CD4-positive, CD25-positive, alpha-beta regulatory T cell (primary cell): ENCODE data around the gene CDO1. TPM values are rescaled to one million over a fixed set of nuclear protein-coding genes. Genes with fewer than 3 reads are reported as not detected.
A peak's percentile ranks its signal among the peaks of the same experiment; 100 is the strongest.

Experiments used
- ATAC-seq, 2 donors: fragments of 150-1000 bp; cut with Tn5 transposase; one replicate each; pipeline ENCODE4 v1.10.0; 2021; ENCODE audit warnings: low read depth in 2 of 2, moderate number of reproducible peaks in 2 of 2, moderate library complexity in 1 of 2
- DNase-seq, 3 donors: peaks; one replicate each; pipeline versions ENCODE4 v3.0.0 to v3.0.0-alpha.2; 2012 to 2022; ENCODE audit warnings: mixed read lengths in 1 of 3
- H3K27ac ChIP-seq: one replicate; pipeline ENCODE4 v1.7.0; 2013; ENCODE audit warnings: mild to moderate bottlenecking, low read length; ENCODE audit not compliant: insufficient read depth, poor library complexity, severe bottlenecking
- H3K27me3 ChIP-seq: one replicate; pipeline ENCODE4 v1.7.0; 2013; ENCODE audit warnings: low read length; ENCODE audit not compliant: control insufficient read depth, insufficient read depth
- H3K36me3 ChIP-seq: one replicate; pipeline ENCODE4 v1.7.0; 2013; ENCODE audit warnings: mild to moderate bottlenecking, low read length, moderate library complexity; ENCODE audit not compliant: control insufficient read depth, insufficient read depth
- H3K4me1 ChIP-seq: 2 replicates; pipeline ENCODE4 v1.7.0; 2013; ENCODE audit warnings: mild to moderate bottlenecking, low read length; ENCODE audit not compliant: insufficient read depth, control insufficient read depth, poor library complexity, severe bottlenecking
- H3K4me3 ChIP-seq: one replicate; pipeline ENCODE4 v1.7.0; 2013; ENCODE audit warnings: low read depth, mild to moderate bottlenecking, low read length, moderate library complexity
- H3K9me3 ChIP-seq, 2 experiments: 1 replicate in 1 of 2; 2 replicates in 1 of 2; pipeline ENCODE4 v1.7.0; 2013; ENCODE audit warnings: low read length in 2 of 2, mild to moderate bottlenecking in 1 of 2, moderate library complexity in 1 of 2; ENCODE audit not compliant: control insufficient read depth in 2 of 2
- H3K27ac Mint-ChIP-seq, 3 donors: one replicate each; pipeline ENCODE4 v1.8.0; 2020 to 2022; ENCODE audit warnings: mild to moderate bottlenecking in 3 of 3, mixed read lengths in 3 of 3, moderate library complexity in 2 of 3
- H3K27me3 Mint-ChIP-seq: one replicate; pipeline ENCODE4 v1.8.0; 2022; ENCODE audit warnings: mild to moderate bottlenecking, mixed read lengths
- H3K36me3 Mint-ChIP-seq: one replicate; pipeline ENCODE4 v1.8.0; 2020; ENCODE audit warnings: mixed read lengths
- H3K4me1 Mint-ChIP-seq, 4 donors: one replicate each; pipeline ENCODE4 v1.8.0; 2020 to 2022; ENCODE audit warnings: mixed read lengths in 4 of 4, mild to moderate bottlenecking in 1 of 4
- H3K4me3 Mint-ChIP-seq, 4 donors: one replicate each; pipeline ENCODE4 v1.8.0; 2020 to 2022; ENCODE audit warnings: mild to moderate bottlenecking in 4 of 4, mixed read lengths in 4 of 4, moderate library complexity in 3 of 4
- H3K9me3 Mint-ChIP-seq, 7 donors: one replicate each; pipeline ENCODE4 v1.8.0; 2020 to 2022; ENCODE audit warnings: mixed read lengths in 7 of 7, mild to moderate bottlenecking in 3 of 7, moderate library complexity in 2 of 7
- polyA plus RNA-seq, 4 donors: library from polyadenylated mRNA; unstranded; fragments of 300-500 nt; fragmentation: Illumina TruSeq; gene quantifications; one replicate each; pipeline ENCODE4 v1.2.3, GENCODE V29; 2021
- total RNA-seq: library from RNA; stranded (reverse); gene quantifications from one replicate; pipeline ENCODE4 v1.2.3, GENCODE V29; 2022

CDO1 gene
- total and polyA plus RNA-seq, 5 donors from 2014 or later = 0.16 to 1.7 (median 0.24) TPM; not detected in 2

- Histone ChIP-seq H3K27ac (no peak overlapping the region), H3K9me3 (no peaks in the 10 kb centered on the region), H3K36me3 (peaks cover 2% of the 10 kb centered on the region), H3K27me3 (no peaks in the 10 kb centered on the region), H3K4me3 (no peak overlapping the region), H3K4me1 (no peaks in the 10 kb centered on the region)
- no peaks in the 10 kb centered on the region for H3K27me3 Mint-ChIP-seq
- H3K9me3 Mint-ChIP-seq = peaks cover 0 to 6% (median 2%) of the 10 kb centered on the region in 7 donors
- no peak overlapping the region for H3K27ac Mint-ChIP-seq
- ATAC-seq = no peak
- H3K36me3 Mint-ChIP-seq = peaks cover 12% of the 10 kb centered on the region
- H3K4me3 Mint-ChIP-seq = no peak overlapping the region
- peaks cover 24 to 31% (median 28%) of the 10 kb centered on the region in 4 donors for H3K4me1 Mint-ChIP-seq
- no peak for DNase-seq
These were observed 34.4 kb upstream of the CDO1 start for GRCh38 chr5:115850744-115851416.

- Histone ChIP-seq H3K27me3 (no peaks in the 10 kb centered on the region), H3K9me3 (no peaks in the 10 kb centered on the region), H3K27ac (no peak overlapping the region), H3K4me1 (no peaks in the 10 kb centered on the region), H3K4me3 (no peak overlapping the region), H3K36me3 (peaks cover 2% of the 10 kb centered on the region)
- H3K4me3 Mint-ChIP-seq = peak overlapping the region in 1 of 4 donors; percentile 17
- peaks cover 29 to 36% (median 31%) of the 10 kb centered on the region in 4 donors for H3K4me1 Mint-ChIP-seq
- H3K36me3 Mint-ChIP-seq = peaks cover 12% of the 10 kb centered on the region
- no peak overlapping the region for H3K27ac Mint-ChIP-seq
- no peak for ATAC-seq
- peaks cover 0 to 6% (median 2%) of the 10 kb centered on the region in 7 donors for H3K9me3 Mint-ChIP-seq
- DNase-seq = no peak
- H3K27me3 Mint-ChIP-seq = no peaks in the 10 kb centered on the region
These were observed 32.9 kb upstream of the CDO1 start for GRCh38 chr5:115849258-115849798.

GRCh38 chr5:115847290-115847689 is 30.8 kb upstream of the CDO1 start:
- Histone ChIP-seq H3K4me3 (no peak overlapping the region), H3K36me3 (no peaks in the 10 kb centered on the region), H3K4me1 (peaks cover 16% of the 10 kb centered on the region), H3K9me3 (no peaks in the 10 kb centered on the region), H3K27me3 (no peaks in the 10 kb centered on the region), H3K27ac (no peak overlapping the region)
- Mint-ChIP-seq H3K4me3 (no peak overlapping the region), H3K9me3 (no peaks in the 10 kb centered on the region), H3K27me3 (no peaks in the 10 kb centered on the region), H3K36me3 (no peaks in the 10 kb centered on the region), H3K4me1 (peaks cover 36 to 45% (median 38%) of the 10 kb centered on the region in 4 donors), H3K27ac (peak overlapping the region in 1 of 3 donors; percentile 63)
- no peak for ATAC-seq
- no peak for DNase-seq

GRCh38 chr5:115844321-115844817 is 27.9 kb upstream of the CDO1 start:
- no peak for ATAC-seq
- peaks cover 35 to 51% (median 43%) of the 10 kb centered on the region in 4 donors for H3K4me1 Mint-ChIP-seq
- H3K4me1 ChIP-seq = peaks cover 32% of the 10 kb centered on the region
- no peaks in the 10 kb centered on the region for H3K9me3 ChIP-seq
- H3K27ac Mint-ChIP-seq = peak overlapping the region in 1 of 3 donors; percentile 42
- peak overlapping the region in 3 of 4 donors; percentile 39 to 97 (median 95) for H3K4me3 Mint-ChIP-seq
- no peaks in the 10 kb centered on the region for H3K27me3 ChIP-seq
- H3K36me3 ChIP-seq = no peaks in the 10 kb centered on the region
- no peak overlapping the region for H3K27ac ChIP-seq
- H3K9me3 Mint-ChIP-seq = no peaks in the 10 kb centered on the region
- no peaks in the 10 kb centered on the region for H3K36me3 Mint-ChIP-seq
- no peak for DNase-seq
- no peak overlapping the region for H3K4me3 ChIP-seq
- no peaks in the 10 kb centered on the region for H3K27me3 Mint-ChIP-seq

GRCh38 chr5:115843444-115844130 is 27.1 kb upstream of the CDO1 start:
- Mint-ChIP-seq H3K36me3 (no peaks in the 10 kb centered on the region), H3K27me3 (no peaks in the 10 kb centered on the region), H3K9me3 (no peaks in the 10 kb centered on the region), H3K27ac (no peak overlapping the region), H3K4me3 (peak overlapping the region; percentile 95 to 98 (median 97)), H3K4me1 (peaks cover 34 to 54% (median 45%) of the 10 kb centered on the region in 4 donors)
- Histone ChIP-seq H3K36me3 (no peaks in the 10 kb centered on the region), H3K4me3 (peak overlapping the region; percentile 96), H3K27ac (no peak overlapping the region), H3K4me1 (peaks cover 40% of the 10 kb centered on the region), H3K9me3 (no peaks in the 10 kb centered on the region), H3K27me3 (no peaks in the 10 kb centered on the region)
- DNase-seq (no peak), ATAC-seq (no peak)

GRCh38 chr5:115842952-115843351 is 26.5 kb upstream of the CDO1 start:
- H3K4me3 ChIP-seq = peak overlapping the region; percentile 96
- no peaks in the 10 kb centered on the region for H3K9me3 Mint-ChIP-seq
- ATAC-seq (no peak), DNase-seq (peak in 1 of 3 donors; percentile 6)
- H3K27me3 ChIP-seq = no peaks in the 10 kb centered on the region
- no peaks in the 10 kb centered on the region for H3K27me3 Mint-ChIP-seq
- no peaks in the 10 kb centered on the region for H3K36me3 Mint-ChIP-seq
- no peaks in the 10 kb centered on the region for H3K9me3 ChIP-seq
- H3K4me1 Mint-ChIP-seq = peaks cover 36 to 60% (median 48%) of the 10 kb centered on the region in 4 donors
- H3K4me1 ChIP-seq = peaks cover 45% of the 10 kb centered on the region
- peak overlapping the region; percentile 3 to 95 (median 95) for H3K27ac Mint-ChIP-seq
- peak overlapping the region; percentile 95 to 98 (median 97) for H3K4me3 Mint-ChIP-seq
- H3K36me3 ChIP-seq = peaks cover 4% of the 10 kb centered on the region
- no peak overlapping the region for H3K27ac ChIP-seq

GRCh38 chr5:115842089-115842935 is 25.9 kb upstream of the CDO1 start:
- Mint-ChIP-seq H3K4me3 (peak overlapping the region; percentile 97 to 99 (median 99)), H3K27ac (peak overlapping the region; percentile 3 to 99 (median 95)), H3K9me3 (no peaks in the 10 kb centered on the region), H3K4me1 (peaks cover 40 to 65% (median 52%) of the 10 kb centered on the region in 4 donors), H3K36me3 (peaks cover 3% of the 10 kb centered on the region), H3K27me3 (no peaks in the 10 kb centered on the region)
- Histone ChIP-seq H3K27me3 (no peaks in the 10 kb centered on the region), H3K27ac (peak overlapping the region; percentile 93), H3K36me3 (peaks cover 9% of the 10 kb centered on the region), H3K4me1 (peaks cover 45% of the 10 kb centered on the region), H3K4me3 (peak overlapping the region; percentile 96), H3K9me3 (no peaks in the 10 kb centered on the region)
- ATAC-seq (peak; percentile 9 to 14), DNase-seq (peak in 2 of 3 donors; percentile 25 to 44)
